Mucosa of rectum (tissue), 2 donors: ENCODE data around the gene PARVG.

Source experiments
- H3K27ac ChIP-seq, 2 donors: one replicate each; pipeline ENCODE4 v1.7.0; 2013; ENCODE audit warnings: inconsistent platforms in 2 of 2, low read depth in 2 of 2, low read length in 2 of 2
- H3K27me3 ChIP-seq, 2 donors: one replicate each; pipeline ENCODE4 v1.7.0; 2013; ENCODE audit warnings: low read length in 2 of 2; ENCODE audit not compliant: control insufficient read depth in 2 of 2, insufficient read depth in 2 of 2
- H3K36me3 ChIP-seq, 2 donors: one replicate each; pipeline ENCODE4 v1.7.0; 2013; ENCODE audit warnings: low read length in 2 of 2; ENCODE audit not compliant: control insufficient read depth in 2 of 2, insufficient read depth in 2 of 2
- H3K4me1 ChIP-seq, 2 donors: one replicate each; pipeline ENCODE4 v1.7.0; 2013; ENCODE audit warnings: low read length in 2 of 2, mild to moderate bottlenecking in 1 of 2; ENCODE audit not compliant: control insufficient read depth in 2 of 2, insufficient read depth in 2 of 2
- H3K4me3 ChIP-seq, 2 donors: one replicate each; pipeline ENCODE4 v1.7.0; 2013; ENCODE audit warnings: low read length in 2 of 2
- H3K9ac ChIP-seq, 2 donors: one replicate each; pipeline ENCODE4 v1.7.0; 2013; ENCODE audit warnings: low read length in 2 of 2, low read depth in 1 of 2, mild to moderate bottlenecking in 1 of 2
- H3K9me3 ChIP-seq, 2 donors: one replicate each; pipeline ENCODE4 v1.7.0; 2013; ENCODE audit warnings: low read length in 2 of 2; ENCODE audit not compliant: control insufficient read depth in 2 of 2
- donor health status: healthy.
- donor health status: Normal muscosa, but diverticular disease.

PARVG gene

DNA sequence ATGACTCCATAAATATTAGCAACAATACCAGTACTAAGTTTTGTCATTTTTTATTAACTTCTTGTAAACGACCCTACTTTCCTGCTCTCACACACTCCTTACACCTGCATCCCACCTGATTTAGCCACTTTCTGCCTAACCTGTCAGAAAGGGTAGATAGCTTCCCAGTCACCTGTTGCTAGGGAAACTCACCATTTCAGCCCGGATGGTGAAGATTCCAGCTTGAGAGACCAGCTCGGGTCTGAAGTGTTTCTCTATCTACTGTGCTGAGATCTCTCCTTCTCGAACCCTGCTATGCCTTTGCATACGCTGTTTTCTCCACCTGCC lies at the start of gene PARVG:
PARVG (plus strand) TSS at position 220 of the 327 bp plus-strand sequence. CDS start 2,405 bp downstream, outside the sequence.
- Histone ChIP-seq H3K27ac (peak within 1 kb of the TSS; percentile 68 to 81), H3K4me3 (peak within 1 kb of the TSS; percentile 34 to 68), H3K9ac (peak within 1 kb of the TSS; percentile 36 to 41), H3K36me3 (no peaks in the 10 kb centered on the region), H3K4me1 (no peaks in the 10 kb centered on the region), H3K27me3 (no peaks in the 10 kb centered on the region), H3K9me3 (no peaks in the 10 kb centered on the region)

DNA sequence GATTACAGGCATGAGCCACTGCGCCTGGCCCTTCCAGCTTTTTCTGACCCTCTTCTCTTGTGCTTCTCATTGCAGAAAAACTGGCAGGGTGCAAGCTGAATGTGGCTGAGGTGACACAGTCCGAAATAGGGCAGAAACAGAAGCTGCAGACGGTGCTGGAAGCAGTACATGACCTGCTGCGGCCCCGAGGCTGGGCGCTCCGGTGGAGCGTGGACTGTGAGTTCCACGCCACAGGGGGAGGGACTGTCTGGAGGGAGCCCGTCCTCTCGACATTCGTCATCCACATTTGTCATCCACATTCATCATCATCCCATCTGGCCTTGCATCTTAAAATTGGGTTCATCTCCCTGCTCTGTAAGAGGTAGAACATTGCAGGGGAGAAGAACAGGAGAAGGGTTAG lies 49.3 kb upstream of the PARVG start:
- Histone ChIP-seq H3K27ac (no peak overlapping the region), H3K4me1 (no peaks in the 10 kb centered on the region), H3K27me3 (no peaks in the 10 kb centered on the region), H3K9ac (no peak overlapping the region), H3K4me3 (no peak overlapping the region), H3K36me3 (peaks cover 0 to 7% of the 10 kb centered on the region in 2 donors), H3K9me3 (no peaks in the 10 kb centered on the region)

DNA sequence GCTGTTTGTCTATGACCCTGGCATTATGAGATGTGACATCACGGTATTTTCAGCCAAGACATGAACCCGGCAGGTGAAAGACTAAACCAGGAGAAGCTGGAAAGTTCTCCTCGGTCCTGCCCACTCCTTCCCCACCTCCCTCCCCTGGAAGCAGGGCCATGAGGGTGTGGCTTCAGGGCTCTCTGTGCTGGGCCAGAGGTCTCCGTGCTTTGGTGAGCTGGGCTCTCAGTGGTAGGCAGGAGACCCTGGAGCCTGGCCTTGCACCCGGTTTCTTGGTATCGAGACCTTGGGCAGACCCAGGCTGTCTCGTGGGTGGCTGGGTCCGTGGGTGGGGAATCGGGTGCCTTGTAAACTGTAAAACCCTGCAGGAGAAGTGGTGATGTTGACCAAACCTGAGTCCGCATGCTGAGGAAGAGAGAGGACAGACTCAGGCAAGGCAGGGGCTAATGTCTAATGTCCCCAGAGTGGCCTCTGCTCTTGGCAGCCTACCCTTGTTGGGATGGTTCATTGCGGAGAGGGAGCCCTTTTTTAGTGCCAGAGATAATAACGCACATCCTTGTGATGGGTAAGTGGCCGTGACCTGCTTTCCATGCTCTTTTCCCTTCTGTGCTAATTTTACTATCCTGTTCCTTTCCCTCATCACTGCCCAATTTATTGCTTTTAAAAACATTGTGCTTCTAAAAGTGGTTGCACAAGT lies 48.6 kb upstream of the PARVG start:
- Histone ChIP-seq H3K36me3 (peaks cover 0 to 7% of the 10 kb centered on the region in 2 donors), H3K4me1 (no peaks in the 10 kb centered on the region), H3K27ac (no peak overlapping the region), H3K27me3 (no peaks in the 10 kb centered on the region), H3K9me3 (no peaks in the 10 kb centered on the region), H3K4me3 (no peak overlapping the region), H3K9ac (no peak overlapping the region)

- no peaks in the 10 kb centered on the region for H3K4me1 ChIP-seq
- H3K36me3 ChIP-seq: peaks cover 0 to 12% of the 10 kb centered on the region in 2 donors
- H3K27me3 ChIP-seq: no peaks in the 10 kb centered on the region
- H3K9ac ChIP-seq: no peak overlapping the region
- H3K9me3 ChIP-seq: peaks cover 0 to 4% of the 10 kb centered on the region in 2 donors
- no peak overlapping the region for H3K27ac ChIP-seq
- H3K4me3 ChIP-seq: no peak overlapping the region
Measured at GRCh38 chr22:44132724-44133123, 48.0 kb upstream of the PARVG start.

DNA sequence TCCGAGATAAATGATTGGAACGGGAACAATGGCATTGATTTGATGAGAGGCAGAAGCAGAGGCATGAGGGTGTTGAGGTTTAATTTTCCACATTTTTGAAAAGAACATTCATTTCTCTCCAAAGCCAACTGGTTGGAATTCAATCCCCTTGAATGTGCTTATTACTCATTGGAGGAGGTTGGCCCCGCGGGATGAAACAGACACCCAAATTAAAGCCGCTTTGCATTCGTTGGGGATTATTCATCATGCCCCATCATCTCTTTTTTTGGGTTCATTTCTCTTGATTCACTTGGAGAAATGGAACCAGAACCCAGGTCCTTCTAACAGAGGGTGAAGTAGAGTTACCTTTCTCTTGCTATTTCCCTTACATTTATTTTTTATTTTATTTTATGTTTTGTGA lies 47.6 kb upstream of the PARVG start:
- Histone ChIP-seq H3K27me3 (no peaks in the 10 kb centered on the region), H3K4me3 (no peak overlapping the region), H3K9me3 (peaks cover 0 to 5% of the 10 kb centered on the region in 2 donors), H3K4me1 (no peaks in the 10 kb centered on the region), H3K9ac (no peak overlapping the region), H3K36me3 (peaks cover 0 to 16% of the 10 kb centered on the region in 2 donors), H3K27ac (no peak overlapping the region)

- Histone ChIP-seq H3K36me3 (peaks cover 0 to 16% of the 10 kb centered on the region in 2 donors), H3K4me1 (no peaks in the 10 kb centered on the region), H3K27ac (no peak overlapping the region), H3K9ac (no peak overlapping the region), H3K4me3 (no peak overlapping the region), H3K9me3 (peaks cover 0 to 5% of the 10 kb centered on the region in 2 donors), H3K27me3 (no peaks in the 10 kb centered on the region)
Measured at GRCh38 chr22:44133901-44134571, 46.7 kb upstream of the PARVG start.

DNA sequence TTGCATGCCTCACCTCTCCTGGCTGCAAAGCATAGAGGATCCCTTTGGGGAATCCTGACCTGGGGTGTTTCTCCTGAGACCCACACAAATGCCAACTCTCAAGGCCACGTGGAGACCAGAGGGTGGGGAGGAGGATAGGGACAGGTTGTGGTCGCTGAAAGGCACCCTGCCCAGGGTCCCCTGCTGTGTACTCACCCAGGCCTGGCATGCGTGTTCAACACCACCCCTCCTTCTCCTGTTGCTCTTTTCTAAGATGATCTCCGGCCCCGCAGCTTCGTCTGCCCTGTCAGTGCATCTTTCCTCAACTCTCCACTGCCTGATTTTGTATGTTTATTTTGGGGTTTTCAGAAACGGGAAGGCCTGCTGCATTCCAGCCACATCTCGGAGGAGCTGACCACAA lies 44.6 kb upstream of the PARVG start:
- no peak overlapping the region for H3K27ac ChIP-seq
- H3K9me3 ChIP-seq: peaks cover 0 to 5% of the 10 kb centered on the region in 2 donors
- no peaks in the 10 kb centered on the region for H3K27me3 ChIP-seq
- peaks cover 0 to 16% of the 10 kb centered on the region in 2 donors for H3K36me3 ChIP-seq
- no peak overlapping the region for H3K9ac ChIP-seq
- no peak overlapping the region for H3K4me3 ChIP-seq
- H3K4me1 ChIP-seq: no peaks in the 10 kb centered on the region

DNA sequence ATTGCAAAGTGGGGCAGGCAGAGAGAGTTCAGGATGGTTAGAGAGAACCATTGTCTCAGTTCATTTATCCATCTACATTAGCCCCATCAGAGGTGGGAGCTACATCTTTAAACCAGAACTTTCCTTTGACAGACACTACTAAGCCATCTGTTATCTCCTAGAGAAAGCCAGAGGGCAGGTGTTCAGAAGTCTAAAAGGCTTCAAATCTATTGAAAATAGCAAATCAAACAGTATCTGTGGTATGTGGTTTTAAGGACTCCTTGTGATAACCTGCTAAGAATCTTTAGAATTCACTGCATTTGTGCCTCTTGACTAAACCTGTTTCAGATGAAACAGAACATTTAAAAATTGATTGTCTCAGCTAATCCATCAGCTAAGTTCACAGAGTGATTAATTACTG lies 43.9 kb upstream of the PARVG start:
- H3K4me1 ChIP-seq: no peaks in the 10 kb centered on the region
- H3K9me3 ChIP-seq: peaks cover 0 to 5% of the 10 kb centered on the region in 2 donors
- no peaks in the 10 kb centered on the region for H3K27me3 ChIP-seq
- no peak overlapping the region for H3K4me3 ChIP-seq
- no peak overlapping the region for H3K27ac ChIP-seq
- peaks cover 0 to 16% of the 10 kb centered on the region in 2 donors for H3K36me3 ChIP-seq
- no peak overlapping the region for H3K9ac ChIP-seq

DNA sequence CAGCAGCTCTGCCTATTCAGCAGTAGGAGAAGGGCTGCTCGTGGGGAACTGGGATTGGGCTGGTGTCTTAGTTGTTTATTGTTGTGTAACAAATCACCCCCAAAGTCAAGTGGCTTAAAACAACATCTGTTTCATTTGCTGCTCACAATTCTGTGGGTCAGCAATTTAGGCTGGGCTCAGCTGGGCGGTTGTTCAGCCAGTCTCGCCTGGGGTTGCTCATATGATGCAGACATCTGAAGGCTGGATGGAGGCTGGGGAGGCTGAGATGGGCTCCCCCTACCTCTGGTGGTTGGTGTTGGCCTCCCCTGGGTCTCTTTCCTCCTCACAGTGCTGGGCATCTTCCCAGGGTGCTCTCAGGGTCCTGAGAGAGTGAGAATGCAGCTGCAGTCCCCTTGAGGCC lies 43.3 kb upstream of the PARVG start:
- H3K27me3 ChIP-seq: no peaks in the 10 kb centered on the region
- peaks cover 0 to 14% of the 10 kb centered on the region in 2 donors for H3K36me3 ChIP-seq
- H3K9me3 ChIP-seq: peaks cover 0 to 5% of the 10 kb centered on the region in 2 donors
- H3K4me1 ChIP-seq: no peaks in the 10 kb centered on the region
- H3K27ac ChIP-seq: no peak overlapping the region
- no peak overlapping the region for H3K4me3 ChIP-seq
- H3K9ac ChIP-seq: no peak overlapping the region

GRCh38 chr22:44139773-44140172 lies 41.0 kb upstream of the PARVG start:
- H3K27ac ChIP-seq: no peak overlapping the region
- no peaks in the 10 kb centered on the region for H3K4me1 ChIP-seq
- H3K36me3 ChIP-seq: peaks cover 0 to 9% of the 10 kb centered on the region in 2 donors
- peaks cover 0 to 5% of the 10 kb centered on the region in 2 donors for H3K9me3 ChIP-seq
- no peak overlapping the region for H3K4me3 ChIP-seq
- H3K27me3 ChIP-seq: no peaks in the 10 kb centered on the region
- no peak overlapping the region for H3K9ac ChIP-seq
